Coronary artery (tissue), 2 donors: ENCODE measurements around the gene CSNK2A2.

ENCODE experiments used
- DNase-seq: peaks from one replicate; pipeline ENCODE4 v3.0.0-alpha.2; 2017; ENCODE audit warnings: low spot score
- H3K27ac ChIP-seq, 2 donors: fragments of 200-600 bp; sonication (generic); one replicate each; pipeline ENCODE4 v1.5.1; 2016 to 2019
- H3K4me3 ChIP-seq: fragments of 200-600 bp; sonication (generic); 2 replicates; pipeline ENCODE4 v1.5.1; 2016; ENCODE audit warnings: mild to moderate bottlenecking, moderate library complexity
- TF ChIP-seq, protein P1 (sequence below): fragments of 200-600 bp; sonication (generic); IDR thresholded peaks from one replicate; pipeline ENCODE4 v1.5.1; 2019; ENCODE audit warnings: antibody characterized with exemption

CSNK2A2 gene

GRCh38 chr16:58152246-58152868 is 45.5 kb downstream of the CSNK2A2 start:
- DNase-seq, result no peak
- TF ChIP-seq, protein P1, sequence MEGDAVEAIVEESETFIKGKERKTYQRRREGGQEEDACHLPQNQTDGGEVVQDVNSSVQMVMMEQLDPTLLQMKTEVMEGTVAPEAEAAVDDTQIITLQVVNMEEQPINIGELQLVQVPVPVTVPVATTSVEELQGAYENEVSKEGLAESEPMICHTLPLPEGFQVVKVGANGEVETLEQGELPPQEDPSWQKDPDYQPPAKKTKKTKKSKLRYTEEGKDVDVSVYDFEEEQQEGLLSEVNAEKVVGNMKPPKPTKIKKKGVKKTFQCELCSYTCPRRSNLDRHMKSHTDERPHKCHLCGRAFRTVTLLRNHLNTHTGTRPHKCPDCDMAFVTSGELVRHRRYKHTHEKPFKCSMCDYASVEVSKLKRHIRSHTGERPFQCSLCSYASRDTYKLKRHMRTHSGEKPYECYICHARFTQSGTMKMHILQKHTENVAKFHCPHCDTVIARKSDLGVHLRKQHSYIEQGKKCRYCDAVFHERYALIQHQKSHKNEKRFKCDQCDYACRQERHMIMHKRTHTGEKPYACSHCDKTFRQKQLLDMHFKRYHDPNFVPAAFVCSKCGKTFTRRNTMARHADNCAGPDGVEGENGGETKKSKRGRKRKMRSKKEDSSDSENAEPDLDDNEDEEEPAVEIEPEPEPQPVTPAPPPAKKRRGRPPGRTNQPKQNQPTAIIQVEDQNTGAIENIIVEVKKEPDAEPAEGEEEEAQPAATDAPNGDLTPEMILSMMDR, result no peak
- H3K27ac ChIP-seq, result no peak overlapping the region
- H3K4me3 ChIP-seq, result no peak overlapping the region

- TF ChIP-seq, protein P1, result no peak
- H3K4me3 ChIP-seq, result no peak overlapping the region
- no peak for DNase-seq
- H3K27ac ChIP-seq, result no peak overlapping the region
These were observed 49.4 kb downstream of the CSNK2A2 start for GRCh38 chr16:58148526-58148925.

GRCh38 chr16:58148099-58148498 is 49.8 kb downstream of the CSNK2A2 start:
- Histone ChIP-seq H3K27ac (no peak overlapping the region), H3K4me3 (no peak overlapping the region)
- DNase-seq, result no peak
- TF ChIP-seq, protein P1, result no peak

DNA sequence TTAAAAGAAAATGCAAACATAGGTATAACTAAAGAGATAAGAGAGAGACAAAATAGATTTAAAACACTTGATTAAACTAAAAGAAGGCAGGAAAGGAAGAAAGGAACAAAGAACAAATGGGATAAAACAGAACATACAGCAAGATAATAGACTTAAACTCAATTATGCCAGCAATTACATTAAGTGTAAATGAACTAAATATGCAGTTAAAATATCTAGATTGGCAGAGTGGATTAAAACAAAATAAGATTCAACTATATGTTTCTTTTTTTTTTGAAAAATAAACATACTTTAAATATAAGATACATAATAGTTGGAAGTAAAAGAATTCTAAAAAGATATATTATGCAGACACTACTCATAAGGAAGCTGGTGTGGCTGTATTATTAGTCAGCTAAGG is 59.1 kb downstream of the CSNK2A2 start:
- TF ChIP-seq, protein P1, result no peak

GRCh38 chr16:58137581-58137980 is 60.3 kb downstream of the CSNK2A2 start:
- no peak for DNase-seq
- Histone ChIP-seq H3K27ac (no peak overlapping the region), H3K4me3 (no peak overlapping the region)
- TF ChIP-seq, protein P1, result no peak

More for the DNA sequence above, 59.1 kb downstream of the CSNK2A2 start:
- Histone ChIP-seq H3K27ac (no peak overlapping the region), H3K4me3 (no peak overlapping the region)
- DNase-seq, result no peak

DNA sequence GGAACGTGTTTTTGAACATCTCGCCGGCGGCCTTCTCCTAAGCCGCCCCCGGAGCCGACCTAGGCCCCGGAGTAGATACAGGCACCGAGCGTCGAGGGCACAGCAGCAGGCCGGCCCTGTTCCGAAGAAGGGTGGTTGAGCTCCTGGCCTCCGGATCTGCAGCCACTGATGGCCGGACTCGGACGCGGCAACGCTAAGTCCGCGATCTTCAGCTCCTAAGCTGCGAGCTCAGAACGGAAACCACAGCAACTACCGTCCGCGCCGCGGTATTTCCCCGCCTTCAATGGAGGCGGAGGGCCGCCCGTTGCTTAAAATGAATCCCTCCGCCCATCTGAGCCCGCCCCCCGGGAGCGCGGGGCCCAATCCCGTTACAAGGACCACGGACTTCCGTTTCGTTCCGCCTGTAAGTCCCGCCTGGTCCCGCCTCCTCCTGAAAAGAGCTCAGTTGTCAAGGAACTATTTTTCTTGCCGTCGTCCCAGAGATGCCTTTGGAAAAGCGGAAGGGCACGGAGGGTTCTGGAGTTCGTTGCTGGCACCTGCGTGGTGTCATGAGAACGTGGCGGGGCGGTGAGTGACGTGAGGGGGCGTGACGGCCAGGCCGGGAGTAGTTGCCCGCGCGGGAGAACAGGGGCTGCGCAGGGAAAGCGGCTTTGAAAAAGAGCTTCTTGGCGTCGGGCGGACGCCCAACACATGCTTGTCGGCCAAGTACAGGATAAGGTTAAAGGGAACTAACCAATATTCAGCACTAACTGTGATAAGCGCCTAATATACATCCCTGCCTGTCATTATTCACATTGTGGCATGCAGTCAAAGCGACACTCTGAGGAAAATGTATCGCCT is 68.6 kb downstream of the CSNK2A2 start, which contains the start of gene CFAP20:
Gene CFAP20, minus strand, starts transcription at position 285 of the 840 bp plus-strand sequence. Its CDS starts 266 bp downstream, at position 19.
- DNase-seq, result peak; percentile 99
- Histone ChIP-seq H3K4me3 (peak within 1 kb of the TSS; percentile 79), H3K27ac (peak within 1 kb of the TSS; percentile 70 to 93)
- TF ChIP-seq, protein P1, result no peak
